ENCODE data around the gene FRMD8.
"Not testable (repeated sequence)": the region's sequence is repeated elsewhere in the genome, so short reads cannot be mapped to it uniquely, and the experiment has no call there.

Gene FRMD8

DNA sequence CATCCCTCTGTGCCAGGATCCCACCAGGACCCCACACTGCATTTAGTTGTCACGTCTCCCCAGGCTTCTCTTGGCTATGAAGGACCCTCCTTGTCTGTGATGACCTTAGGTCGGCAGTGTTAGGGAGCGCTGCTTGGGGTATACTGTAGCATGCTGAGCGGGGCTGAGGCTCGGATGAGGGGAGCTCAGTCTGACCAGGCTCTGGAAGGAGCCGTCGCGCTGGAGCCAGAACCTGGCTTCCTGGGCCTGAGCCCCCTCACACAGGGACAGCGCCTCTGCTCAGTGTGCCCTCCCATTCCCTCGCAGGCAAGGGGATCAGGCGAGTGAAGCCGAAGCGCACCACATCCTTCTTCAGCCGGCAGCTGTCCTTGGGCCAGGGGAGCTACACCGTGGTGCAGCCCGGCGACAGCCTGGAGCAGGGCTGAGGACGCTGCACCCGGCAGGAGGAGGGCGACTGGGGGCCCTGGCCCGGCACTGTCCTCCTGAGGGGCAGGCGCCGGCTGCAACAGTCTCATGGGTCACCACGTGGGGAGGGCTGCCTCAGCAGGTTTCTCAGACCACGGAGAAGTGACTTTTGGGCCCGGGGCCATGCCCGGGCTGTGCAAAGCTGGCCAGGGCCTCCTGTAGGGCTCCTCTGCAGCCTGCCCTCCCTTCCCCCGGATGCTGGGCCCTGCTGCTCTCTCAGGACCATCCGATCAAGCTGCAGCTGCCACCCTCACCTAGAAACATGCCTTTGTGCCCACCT is 24.7 kb downstream of the FRMD8 start:
- H3K36me3 Mint-ChIP-seq (ENCODE audit: low read depth): peaks cover 12% of the 10 kb centered on the region
- peaks cover 5% of the 10 kb centered on the region for H3K4me1 Mint-ChIP-seq (ENCODE audit: low read depth)
- H3K9me3 Mint-ChIP-seq: no peaks in the 10 kb centered on the region
- no peak overlapping the region for H3K4me3 Mint-ChIP-seq
- no peaks in the 10 kb centered on the region for H3K27me3 Mint-ChIP-seq (ENCODE audit: low read depth)
- H3K27ac Mint-ChIP-seq: no peak overlapping the region

DNA sequence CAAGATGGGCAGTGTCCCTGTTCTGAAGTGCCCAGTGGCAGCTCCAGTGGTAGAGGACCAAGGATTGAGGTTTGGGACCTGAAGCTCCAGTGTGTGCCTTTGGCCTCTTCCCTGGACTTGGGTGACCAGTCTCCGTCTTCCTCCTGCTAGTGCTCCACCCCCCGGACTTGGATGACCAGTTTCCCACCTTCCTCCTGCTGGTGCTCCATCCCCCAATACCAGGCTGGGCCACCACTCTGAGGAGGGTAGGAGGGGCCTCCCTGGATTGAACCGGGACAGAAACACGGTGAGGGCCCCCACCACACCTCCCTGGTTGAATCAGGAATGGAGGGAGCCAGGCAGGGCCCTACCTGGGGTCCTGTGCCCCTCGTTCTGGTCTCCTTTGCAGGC is 25.2 kb downstream of the FRMD8 start:
- H3K36me3 Mint-ChIP-seq (ENCODE audit: low read depth): peaks cover 12% of the 10 kb centered on the region
- H3K4me1 Mint-ChIP-seq (ENCODE audit: low read depth): peaks cover 9% of the 10 kb centered on the region
- no peak overlapping the region for H3K4me3 Mint-ChIP-seq
- H3K27me3 Mint-ChIP-seq (ENCODE audit: low read depth): no peaks in the 10 kb centered on the region
- no peaks in the 10 kb centered on the region for H3K9me3 Mint-ChIP-seq
- no peak overlapping the region for H3K27ac Mint-ChIP-seq

DNA sequence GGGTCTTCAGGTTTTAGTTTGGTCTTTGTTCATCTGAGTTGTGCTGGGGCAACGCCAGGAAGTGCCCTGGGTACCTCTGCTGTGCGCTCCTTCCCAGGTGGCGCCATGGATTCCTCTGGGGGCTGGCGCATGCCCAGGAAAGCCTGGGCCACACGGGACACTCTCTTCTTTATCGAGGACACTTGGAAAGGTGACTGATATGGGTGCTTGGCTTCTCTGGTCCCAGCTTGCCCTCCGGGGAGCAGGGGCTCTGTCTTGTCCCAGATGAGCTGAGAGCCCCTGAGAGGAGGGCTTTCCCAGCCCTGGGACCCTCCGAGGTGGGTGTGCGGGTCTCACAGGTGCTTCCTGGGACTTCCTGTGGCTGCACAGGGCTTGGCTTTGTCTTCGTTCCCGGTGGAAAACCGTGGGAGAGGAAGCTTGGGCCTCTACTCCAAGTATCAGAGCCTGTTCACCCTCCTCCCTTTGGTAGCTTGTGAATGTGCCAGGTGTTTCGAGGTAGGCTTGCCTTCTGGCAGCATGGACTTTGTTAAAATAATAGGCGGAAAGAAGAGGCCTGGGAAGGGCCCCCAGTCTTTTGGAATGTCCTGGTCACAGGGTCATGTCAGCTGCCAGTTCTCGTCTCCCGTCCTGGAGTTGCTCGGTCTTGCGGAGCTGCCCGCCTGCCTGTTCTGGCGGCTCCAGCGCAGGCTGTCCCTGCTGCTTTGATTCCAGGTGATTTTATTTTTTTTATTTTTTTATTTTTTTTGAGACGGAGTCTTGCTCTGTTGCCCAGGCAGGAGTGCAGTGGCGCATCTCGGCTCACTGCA is 26.0 kb downstream of the FRMD8 start:
- peaks cover 12% of the 10 kb centered on the region for H3K36me3 Mint-ChIP-seq (ENCODE audit: low read depth)
- H3K27me3 Mint-ChIP-seq (ENCODE audit: low read depth): no peaks in the 10 kb centered on the region
- no peak overlapping the region for H3K4me3 Mint-ChIP-seq
- peaks cover 17% of the 10 kb centered on the region for H3K4me1 Mint-ChIP-seq (ENCODE audit: low read depth)
- H3K27ac Mint-ChIP-seq: no peak overlapping the region
- H3K9me3 Mint-ChIP-seq: no peaks in the 10 kb centered on the region

- not testable (repeated sequence) for H3K27me3 Mint-ChIP-seq (ENCODE audit: low read depth); H3K27ac Mint-ChIP-seq; H3K9me3 Mint-ChIP-seq; H3K4me3 Mint-ChIP-seq
- Mint-ChIP-seq H3K36me3 (ENCODE audit: low read depth) (peaks cover 12% of the 10 kb centered on the region), H3K4me1 (ENCODE audit: low read depth) (peaks cover 23% of the 10 kb centered on the region)
Measured at GRCh38 chr11:65413077-65413664, 26.7 kb downstream of the FRMD8 start.

- no peaks in the 10 kb centered on the region for H3K27me3 Mint-ChIP-seq (ENCODE audit: low read depth)
- no peak overlapping the region for H3K4me3 Mint-ChIP-seq
- peaks cover 4% of the 10 kb centered on the region for H3K36me3 Mint-ChIP-seq (ENCODE audit: low read depth)
- no peak overlapping the region for H3K27ac Mint-ChIP-seq
- no peaks in the 10 kb centered on the region for H3K9me3 Mint-ChIP-seq
- peaks cover 37% of the 10 kb centered on the region for H3K4me1 Mint-ChIP-seq (ENCODE audit: low read depth)
Measured at GRCh38 chr11:65414776-65415498, 28.5 kb downstream of the FRMD8 start.

GRCh38 chr11:65415499-65416340 is 29.3 kb downstream of the FRMD8 start:
- Mint-ChIP-seq H3K4me1 (ENCODE audit: low read depth) (peaks cover 41% of the 10 kb centered on the region), H3K27ac (peak overlapping the region; percentile 38), H3K9me3 (no peaks in the 10 kb centered on the region), H3K4me3 (peak overlapping the region; percentile 99), H3K27me3 (ENCODE audit: low read depth) (no peaks in the 10 kb centered on the region), H3K36me3 (ENCODE audit: low read depth) (peaks cover 4% of the 10 kb centered on the region)

GRCh38 chr11:65416341-65416824 is 29.9 kb downstream of the FRMD8 start:
- peaks cover 46% of the 10 kb centered on the region for H3K4me1 Mint-ChIP-seq (ENCODE audit: low read depth)
- peaks cover 4% of the 10 kb centered on the region for H3K36me3 Mint-ChIP-seq (ENCODE audit: low read depth)
- H3K27ac Mint-ChIP-seq: peak overlapping the region; percentile 99
- H3K27me3 Mint-ChIP-seq (ENCODE audit: low read depth): no peaks in the 10 kb centered on the region
- peak overlapping the region; percentile 99 for H3K4me3 Mint-ChIP-seq
- no peaks in the 10 kb centered on the region for H3K9me3 Mint-ChIP-seq

GRCh38 chr11:65416841-65417701 is 30.6 kb downstream of the FRMD8 start:
- Mint-ChIP-seq H3K27me3 (ENCODE audit: low read depth) (no peaks in the 10 kb centered on the region), H3K36me3 (ENCODE audit: low read depth) (peaks cover 4% of the 10 kb centered on the region), H3K9me3 (no peaks in the 10 kb centered on the region), H3K4me3 (peak overlapping the region; percentile 99), H3K27ac (peak overlapping the region; percentile 99), H3K4me1 (ENCODE audit: low read depth) (peaks cover 47% of the 10 kb centered on the region)

DNA sequence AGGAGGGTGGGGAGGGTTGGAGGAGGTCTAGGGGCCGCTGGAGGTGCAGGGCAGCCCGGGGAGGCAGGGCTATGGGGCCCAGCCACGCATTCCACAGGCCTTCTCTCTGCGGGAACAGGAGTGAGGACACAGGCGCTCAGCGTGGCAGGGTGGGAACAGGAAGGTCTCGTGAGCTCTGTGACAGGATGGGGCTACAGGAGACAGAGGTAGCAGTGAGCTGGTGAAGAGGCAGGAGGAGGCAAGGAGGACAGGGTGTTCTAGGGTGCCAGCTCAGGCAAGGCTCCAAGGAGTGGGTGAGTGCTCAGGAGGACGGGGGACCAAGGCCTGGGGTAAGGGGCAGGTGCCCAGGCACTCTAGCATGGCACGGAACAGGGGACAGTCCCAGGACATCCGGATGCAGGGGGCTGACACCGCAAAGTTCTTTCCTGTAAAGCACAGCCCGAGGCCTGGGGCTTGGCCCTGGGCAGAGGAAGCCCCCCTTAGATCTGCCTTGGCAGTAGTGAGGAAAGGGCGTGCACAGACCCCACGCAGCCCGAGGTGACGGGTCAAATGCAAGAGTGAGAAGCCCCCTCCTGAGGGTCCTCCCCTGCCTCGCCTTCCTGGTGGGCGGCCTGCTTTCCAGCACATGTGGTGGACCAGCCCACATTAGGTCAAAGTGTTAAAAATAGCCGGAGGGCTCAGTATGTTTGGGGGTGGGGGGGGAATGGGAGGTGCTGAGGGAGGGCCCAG is 31.4 kb downstream of the FRMD8 start:
- H3K27ac Mint-ChIP-seq: peak overlapping the region; percentile 99
- peak overlapping the region; percentile 99 for H3K4me3 Mint-ChIP-seq
- H3K9me3 Mint-ChIP-seq: no peaks in the 10 kb centered on the region
- H3K27me3 Mint-ChIP-seq (ENCODE audit: low read depth): peaks cover 5% of the 10 kb centered on the region
- peaks cover 9% of the 10 kb centered on the region for H3K36me3 Mint-ChIP-seq (ENCODE audit: low read depth)
- peaks cover 50% of the 10 kb centered on the region for H3K4me1 Mint-ChIP-seq (ENCODE audit: low read depth)

GRCh38 chr11:65418431-65418680 is 31.9 kb downstream of the FRMD8 start:
- Mint-ChIP-seq H3K27ac (peak overlapping the region; percentile 99), H3K9me3 (no peaks in the 10 kb centered on the region), H3K27me3 (ENCODE audit: low read depth) (peaks cover 7% of the 10 kb centered on the region), H3K4me3 (peak overlapping the region; percentile 99), H3K4me1 (ENCODE audit: low read depth) (peaks cover 52% of the 10 kb centered on the region), H3K36me3 (ENCODE audit: low read depth) (peaks cover 14% of the 10 kb centered on the region)

- peak overlapping the region; percentile 99 for H3K27ac Mint-ChIP-seq
- H3K27me3 Mint-ChIP-seq (ENCODE audit: low read depth): peaks cover 11% of the 10 kb centered on the region
- peaks cover 54% of the 10 kb centered on the region for H3K4me1 Mint-ChIP-seq (ENCODE audit: low read depth)
- peak overlapping the region; percentile 99 for H3K4me3 Mint-ChIP-seq
- H3K36me3 Mint-ChIP-seq (ENCODE audit: low read depth): peaks cover 19% of the 10 kb centered on the region
- no peaks in the 10 kb centered on the region for H3K9me3 Mint-ChIP-seq
Measured at GRCh38 chr11:65418681-65419459, 32.4 kb downstream of the FRMD8 start.

- peaks cover 14% of the 10 kb centered on the region for H3K27me3 Mint-ChIP-seq (ENCODE audit: low read depth)
- peaks cover 25% of the 10 kb centered on the region for H3K36me3 Mint-ChIP-seq (ENCODE audit: low read depth)
- peak overlapping the region; percentile 99 for H3K27ac Mint-ChIP-seq
- H3K9me3 Mint-ChIP-seq: no peaks in the 10 kb centered on the region
- peak overlapping the region; percentile 99 for H3K4me3 Mint-ChIP-seq
- peaks cover 56% of the 10 kb centered on the region for H3K4me1 Mint-ChIP-seq (ENCODE audit: low read depth)
Measured at GRCh38 chr11:65419460-65419771, 33.0 kb downstream of the FRMD8 start.

Measured in T-helper 1 cell treated with Interleukin-12 subunit alpha and Interleukin-12 subunit beta and Interleukin-4 antibody, amounts not matched to agents 30 μg/mL and 1 μg/mL, for 36 hours (primary cell).